Hepatocyte (in vitro differentiated cells): ENCODE data around the gene EDA. TPM values are rescaled to one million over a fixed set of nuclear protein-coding genes. Genes with fewer than 3 reads are reported as not detected.
"Not testable (repeated sequence)": the region's sequence is repeated elsewhere in the genome, so short reads cannot be mapped to it uniquely, and the experiment has no call there.

Experiments
- DNase-seq: peaks from one replicate; pipeline ENCODE4 v3.0.0-alpha.2; 2016; ENCODE audit warnings: low spot score
- H2AFZ ChIP-seq: fragments of 200-600 bp; sonication (generic); 2 replicates; pipeline ENCODE4 v1.6.0; 2016; ENCODE audit warnings: antibody characterized with exemption, mild to moderate bottlenecking
- H3K27ac ChIP-seq: fragments of 200-600 bp; sonication (generic); 2 replicates; pipeline ENCODE4 v1.5.1; 2016; ENCODE audit warnings: mild to moderate bottlenecking
- H3K27me3 ChIP-seq: fragments of 200-600 bp; sonication (generic); 2 replicates; pipeline ENCODE4 v1.6.1; 2016
- H3K36me3 ChIP-seq: fragments of 200-600 bp; sonication (generic); replicated peaks from 2 replicates; pipeline ENCODE4 v1.5.1; 2016; ENCODE audit warnings: low read depth; ENCODE audit not compliant: insufficient read depth
- H3K4me1 ChIP-seq: fragments of 200-600 bp; sonication (generic); 2 replicates; pipeline ENCODE4 v1.5.1; 2016; ENCODE audit warnings: mild to moderate bottlenecking, moderate library complexity; ENCODE audit not compliant: insufficient read depth
- H3K4me2 ChIP-seq: fragments of 200-600 bp; sonication (generic); 2 replicates; pipeline ENCODE4 v1.6.0; 2016
- H3K4me3 ChIP-seq: fragments of 200-600 bp; sonication (generic); 2 replicates; pipeline ENCODE4 v1.5.1; 2016; ENCODE audit warnings: mild to moderate bottlenecking
- H3K79me2 ChIP-seq: fragments of 200-600 bp; sonication (generic); 2 replicates; pipeline ENCODE4 v1.6.0; 2017; ENCODE audit warnings: mild to moderate bottlenecking
- H3K9me2 ChIP-seq: fragments of 200-600 bp; sonication (generic); replicated peaks from 2 replicates; pipeline ENCODE4 v1.6.0; 2017; ENCODE audit warnings: mild to moderate bottlenecking; ENCODE audit not compliant: insufficient read depth
- H3K9me3 ChIP-seq: fragments of 200-600 bp; sonication (generic); 2 replicates; pipeline ENCODE4 v1.5.1; 2016; ENCODE audit warnings: low read depth, mild to moderate bottlenecking
- H4K20me1 ChIP-seq: fragments of 200-600 bp; sonication (generic); 2 replicates; pipeline ENCODE4 v1.6.0; 2016; ENCODE audit warnings: mild to moderate bottlenecking; ENCODE audit not compliant: insufficient read depth, poor library complexity, severe bottlenecking
- EZH2 ChIP-seq: fragments of 200-600 bp; sonication (generic); IDR thresholded peaks from 2 replicates; pipeline ENCODE4 v1.6.1; 2016; ENCODE audit warnings: antibody characterized with exemption, mild to moderate bottlenecking, borderline replicate concordance
- EZH2phosphoT487 ChIP-seq: fragments of 200-600 bp; sonication (generic); IDR thresholded peaks from one replicate; pipeline ENCODE4 v1.6.1; 2018; ENCODE audit warnings: antibody characterized with exemption, mild to moderate bottlenecking, low read depth, moderate library complexity; ENCODE audit not compliant: unreplicated experiment, severe bottlenecking
- WGBS: methylation state at CpG from one replicate; pipeline ENCODE4 v1.1.6; 2016; ENCODE audit warnings: low lambda C conversion rate; ENCODE audit errors: missing lambda C conversion rate; 5-methylcytosine and 5-hydroxymethylcytosine counted together
- polyA plus RNA-seq: library from polyadenylated mRNA; unstranded; fragments of >200 nt; fragmentation: Nextera tagmentation; extraction: Ambion mirVana; gene quantifications from 2 replicates; pipeline ENCODE4 v1.2.1, GENCODE V29; 2016
- total RNA-seq: library from RNA; depleted of rRNA; stranded (reverse); fragments of >200 nt; gene quantifications from 2 replicates; pipeline ENCODE4 v1.2.3, GENCODE V29; 2014
- TF ChIP-seq, protein P1 (sequence below): fragments of 200-600 bp; sonication (generic); IDR thresholded peaks from 2 replicates; pipeline ENCODE4 v1.5.1; 2016; ENCODE audit warnings: antibody characterized with exemption, mild to moderate bottlenecking; ENCODE audit not compliant: poor library complexity

The EDA gene
- total and polyA plus RNA-seq, 2 experiments from 2014 or later: 4.7 to 19.1 TPM

DNA sequence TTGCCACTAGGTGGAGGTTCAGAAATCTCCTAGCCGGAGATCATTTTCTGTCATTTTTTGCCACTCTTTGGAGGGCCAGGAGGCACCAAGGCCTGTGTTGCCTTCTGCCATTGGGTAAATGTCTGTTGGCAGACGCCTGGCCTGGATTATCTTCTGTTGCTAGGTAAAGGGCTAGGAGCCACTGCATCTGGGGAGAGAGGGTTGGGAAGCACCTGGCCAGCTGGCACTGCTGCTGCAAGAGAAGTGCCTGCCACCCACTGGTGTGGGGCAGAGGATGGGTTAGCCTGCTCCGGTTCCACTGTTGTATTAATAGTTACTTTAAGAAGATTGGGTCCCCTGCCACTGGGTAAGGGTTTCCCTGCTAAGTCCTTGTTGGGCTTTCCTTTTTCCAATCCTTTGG is 375.8 kb downstream of the EDA start:
- no peaks in the 10 kb centered on the region for H3K9me2 ChIP-seq
- no peak overlapping the region for H3K4me2 ChIP-seq
- no peaks in the 10 kb centered on the region for H3K27me3 ChIP-seq
- no peaks in the 10 kb centered on the region for H4K20me1 ChIP-seq
- H2AFZ ChIP-seq: no peak overlapping the region
- H3K9me3 ChIP-seq: no peaks in the 10 kb centered on the region
- WGBS: 84% methylated on average over 3 of the region's 3 CpGs
- no peaks in the 10 kb centered on the region for H3K36me3 ChIP-seq
- no peak for DNase-seq
- no peak overlapping the region for H3K4me3 ChIP-seq
- H3K4me1 ChIP-seq: no peaks in the 10 kb centered on the region
- TF ChIP-seq, protein P1, sequence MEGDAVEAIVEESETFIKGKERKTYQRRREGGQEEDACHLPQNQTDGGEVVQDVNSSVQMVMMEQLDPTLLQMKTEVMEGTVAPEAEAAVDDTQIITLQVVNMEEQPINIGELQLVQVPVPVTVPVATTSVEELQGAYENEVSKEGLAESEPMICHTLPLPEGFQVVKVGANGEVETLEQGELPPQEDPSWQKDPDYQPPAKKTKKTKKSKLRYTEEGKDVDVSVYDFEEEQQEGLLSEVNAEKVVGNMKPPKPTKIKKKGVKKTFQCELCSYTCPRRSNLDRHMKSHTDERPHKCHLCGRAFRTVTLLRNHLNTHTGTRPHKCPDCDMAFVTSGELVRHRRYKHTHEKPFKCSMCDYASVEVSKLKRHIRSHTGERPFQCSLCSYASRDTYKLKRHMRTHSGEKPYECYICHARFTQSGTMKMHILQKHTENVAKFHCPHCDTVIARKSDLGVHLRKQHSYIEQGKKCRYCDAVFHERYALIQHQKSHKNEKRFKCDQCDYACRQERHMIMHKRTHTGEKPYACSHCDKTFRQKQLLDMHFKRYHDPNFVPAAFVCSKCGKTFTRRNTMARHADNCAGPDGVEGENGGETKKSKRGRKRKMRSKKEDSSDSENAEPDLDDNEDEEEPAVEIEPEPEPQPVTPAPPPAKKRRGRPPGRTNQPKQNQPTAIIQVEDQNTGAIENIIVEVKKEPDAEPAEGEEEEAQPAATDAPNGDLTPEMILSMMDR: no peak
- TF ChIP-seq EZH2phosphoT487: no peak
- no peaks in the 10 kb centered on the region for H3K79me2 ChIP-seq
- no peak overlapping the region for H3K27ac ChIP-seq

DNA sequence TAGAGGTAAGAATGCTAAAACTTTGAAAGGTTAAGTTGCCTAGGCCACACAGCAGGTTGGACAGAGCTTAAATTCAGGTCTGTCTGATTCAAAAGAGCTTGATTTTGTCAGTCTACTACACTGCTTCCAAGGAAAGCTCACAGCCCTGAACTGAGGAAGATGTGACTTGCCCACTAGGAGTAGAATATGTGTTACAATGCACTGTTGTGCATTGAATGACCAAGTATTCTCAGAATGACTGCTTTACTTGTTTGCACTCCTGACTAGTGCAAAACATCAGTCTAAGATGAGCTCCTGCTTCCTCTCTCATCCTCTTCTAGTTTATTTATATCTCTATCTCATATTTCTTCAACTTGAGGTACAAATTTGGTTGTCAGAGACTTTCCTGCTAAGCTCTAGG is 377.6 kb downstream of the EDA start:
- TF ChIP-seq, protein P1: no peak
- no peak for TF ChIP-seq EZH2
- no peak for TF ChIP-seq EZH2phosphoT487
- H3K9me2 ChIP-seq: no peaks in the 10 kb centered on the region
- H3K79me2 ChIP-seq: no peaks in the 10 kb centered on the region
- no peaks in the 10 kb centered on the region for H4K20me1 ChIP-seq
- no peak overlapping the region for H3K4me2 ChIP-seq
- H3K27me3 ChIP-seq: no peaks in the 10 kb centered on the region
- H3K4me1 ChIP-seq: no peaks in the 10 kb centered on the region
- DNase-seq: no peak
- no peak overlapping the region for H2AFZ ChIP-seq
- no peaks in the 10 kb centered on the region for H3K9me3 ChIP-seq
- H3K27ac ChIP-seq: no peak overlapping the region
- H3K4me3 ChIP-seq: no peak overlapping the region
- H3K36me3 ChIP-seq: no peaks in the 10 kb centered on the region

DNA sequence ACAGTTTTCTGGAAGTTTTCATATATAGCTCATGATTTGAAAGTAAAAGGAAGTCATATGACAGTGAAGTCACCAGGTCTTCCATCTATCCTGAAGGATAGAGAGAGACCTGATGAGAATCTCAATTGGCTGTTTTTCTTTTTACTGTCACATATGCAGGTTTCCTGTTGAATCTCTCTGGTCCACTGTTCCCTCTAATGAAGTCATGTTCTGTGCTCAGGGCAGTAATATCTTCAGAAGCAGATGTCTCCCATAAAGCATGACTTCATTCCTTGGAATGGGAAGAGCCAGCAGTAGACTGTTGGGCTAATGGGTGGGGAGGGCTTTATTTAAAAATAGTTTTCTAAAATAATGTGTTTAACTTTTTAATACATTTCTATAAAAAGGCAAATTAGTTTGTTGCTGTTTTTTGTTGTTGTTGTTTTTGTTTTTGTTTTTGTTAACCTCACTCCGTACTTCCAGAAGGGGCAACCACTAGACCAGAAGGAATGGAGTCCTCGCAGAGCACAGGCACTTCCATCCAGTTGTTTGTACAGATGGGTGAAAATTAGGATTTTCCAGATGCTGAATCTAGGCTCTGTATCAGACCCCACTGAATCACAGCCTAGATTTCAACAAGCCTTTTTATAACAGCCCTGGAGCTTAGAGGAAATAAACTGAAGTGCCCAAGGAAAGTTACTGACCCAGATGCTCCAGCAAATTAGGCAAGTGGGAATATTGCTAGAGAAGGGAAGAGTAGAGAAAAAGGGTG is 379.6 kb downstream of the EDA start:
- TF ChIP-seq, protein P1: no peak
- TF ChIP-seq EZH2 (no peak), EZH2phosphoT487 (no peak)
- Histone ChIP-seq H3K27me3 (no peaks in the 10 kb centered on the region), H3K9me2 (no peaks in the 10 kb centered on the region), H4K20me1 (no peaks in the 10 kb centered on the region), H3K79me2 (no peaks in the 10 kb centered on the region), H3K27ac (no peak overlapping the region), H2AFZ (no peak overlapping the region), H3K36me3 (no peaks in the 10 kb centered on the region), H3K4me3 (no peak overlapping the region), H3K4me1 (no peaks in the 10 kb centered on the region), H3K9me3 (no peaks in the 10 kb centered on the region), H3K4me2 (no peak overlapping the region)
- WGBS: 77% methylated on average over 2 of the region's 2 CpGs
- DNase-seq: no peak

DNA sequence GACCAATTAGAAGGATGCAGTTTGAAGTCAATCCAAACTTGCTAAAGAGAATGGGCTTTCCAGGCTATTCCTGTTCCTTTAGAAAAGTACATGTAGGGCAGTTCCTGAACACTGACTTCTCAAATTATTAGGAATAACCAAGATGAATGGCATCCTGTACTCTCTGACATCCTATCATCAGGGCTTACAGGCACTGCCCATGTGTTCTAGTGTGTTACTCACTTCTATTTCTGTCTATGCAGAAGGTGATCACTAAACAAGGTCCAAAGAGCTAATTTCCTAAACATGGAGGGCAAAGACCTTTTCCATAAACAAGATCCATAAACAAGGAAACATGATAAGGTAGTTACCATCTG is 380.2 kb downstream of the EDA start:
- Histone ChIP-seq H3K4me1 (no peaks in the 10 kb centered on the region), H3K36me3 (no peaks in the 10 kb centered on the region), H3K9me3 (no peaks in the 10 kb centered on the region), H4K20me1 (no peaks in the 10 kb centered on the region), H3K27me3 (no peaks in the 10 kb centered on the region), H3K27ac (no peak overlapping the region), H3K4me3 (no peak overlapping the region), H3K79me2 (no peaks in the 10 kb centered on the region), H3K9me2 (no peaks in the 10 kb centered on the region), H3K4me2 (no peak overlapping the region), H2AFZ (no peak overlapping the region)
- TF ChIP-seq EZH2phosphoT487 (no peak), EZH2 (no peak)
- TF ChIP-seq, protein P1: no peak
- no peak for DNase-seq

DNA sequence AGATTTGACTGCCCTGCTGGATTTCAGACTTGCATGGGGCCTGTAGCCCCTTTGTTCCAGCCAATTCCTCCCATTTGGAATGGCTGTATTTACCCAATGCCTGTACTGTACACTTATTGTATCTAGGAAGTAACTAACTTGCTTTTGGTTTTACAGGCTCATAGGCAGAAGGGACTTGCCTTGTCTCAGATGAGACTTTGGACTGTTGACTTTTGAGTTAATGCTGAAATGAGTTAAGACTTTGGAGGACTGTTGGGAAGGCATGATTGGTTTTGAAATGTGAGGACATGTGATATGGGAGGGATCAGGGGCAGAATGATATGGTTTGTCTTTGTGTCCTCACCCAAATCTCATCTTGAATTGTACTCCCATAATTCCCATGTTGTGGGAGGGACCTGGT is 382.4 kb downstream of the EDA start:
- DNase-seq, H3K27ac ChIP-seq, H3K9me3 ChIP-seq, H3K4me3 ChIP-seq, H3K36me3 ChIP-seq, H3K79me2 ChIP-seq, H3K4me1 ChIP-seq, H2AFZ ChIP-seq, H4K20me1 ChIP-seq, H3K4me2 ChIP-seq, H3K27me3 ChIP-seq, H3K9me2 ChIP-seq: not testable (repeated sequence)
